HG02943 (cell line): ENCODE measurements around the gene NUP98.
"Not testable (repeated sequence)": the region's sequence is repeated elsewhere in the genome, so short reads cannot be mapped to it uniquely, and the experiment has no call there.

Experiments used
- ATAC-seq: cut with Tn5 transposase; IDR thresholded peaks from one replicate; pipeline ENCODE4 v1.9.1; 2021; ENCODE audit warnings: mild to moderate bottlenecking, low read depth, moderate library complexity; ENCODE audit not compliant: unreplicated experiment

Gene NUP98

DNA sequence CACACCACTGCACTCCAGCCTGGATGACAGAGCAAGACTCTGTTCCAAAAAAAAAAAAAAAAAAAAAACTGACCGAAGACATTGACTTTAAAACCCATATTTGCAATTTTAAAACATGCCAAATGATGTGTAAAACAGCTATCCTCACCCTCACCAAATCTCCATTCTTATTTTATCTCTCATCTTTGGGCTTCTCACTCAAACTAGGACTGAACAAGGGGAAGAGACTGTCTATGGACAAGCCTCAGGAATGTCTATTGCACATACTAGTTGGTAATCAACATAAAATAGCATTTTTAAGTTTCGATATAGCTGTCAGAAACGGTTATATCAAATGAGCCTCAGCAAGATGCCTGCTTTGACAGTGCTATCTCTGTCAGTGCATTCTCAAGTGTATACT is 118.3 kb downstream of the NUP98 start:
- ATAC-seq, result no peak

DNA sequence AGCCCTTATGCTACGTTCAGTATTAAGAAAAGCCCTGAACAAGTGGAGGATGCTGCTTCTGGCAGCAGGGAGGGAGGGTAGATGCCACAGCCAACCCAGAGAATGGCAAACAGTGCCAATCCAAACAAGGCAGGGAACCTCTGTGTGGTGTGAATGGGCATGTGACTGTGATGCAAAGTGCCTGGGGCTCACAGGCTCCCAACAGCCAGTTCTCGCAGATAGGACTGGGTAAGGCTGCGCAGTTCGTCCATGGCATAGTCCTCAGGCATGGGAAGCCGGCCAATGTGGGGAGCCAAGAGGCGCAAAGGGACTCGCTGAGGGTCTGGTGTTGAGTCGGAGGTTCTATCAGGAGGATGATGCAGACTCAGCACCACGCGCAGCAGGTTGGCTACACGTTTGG is 121.4 kb downstream of the NUP98 start:
- no peak for ATAC-seq

DNA sequence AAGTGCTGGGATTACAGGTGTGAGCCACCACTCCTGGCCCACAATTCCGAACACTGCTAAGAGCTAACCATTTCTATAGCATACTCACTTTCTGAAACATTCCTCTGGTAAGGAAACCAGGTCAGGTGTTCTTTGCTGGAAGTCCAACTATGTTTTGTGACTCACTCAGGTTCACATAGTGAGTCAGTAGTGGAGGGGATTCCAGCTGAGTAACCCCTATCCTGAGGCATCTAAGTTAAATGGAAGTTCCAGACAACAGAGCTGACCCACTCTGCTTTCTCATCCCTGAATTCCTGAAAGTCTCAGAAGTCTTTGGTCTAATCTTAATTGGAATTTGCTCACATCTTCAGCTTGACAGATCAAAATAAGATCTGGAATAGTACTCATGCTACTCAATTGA is 123.2 kb downstream of the NUP98 start:
- ATAC-seq, result no peak

DNA sequence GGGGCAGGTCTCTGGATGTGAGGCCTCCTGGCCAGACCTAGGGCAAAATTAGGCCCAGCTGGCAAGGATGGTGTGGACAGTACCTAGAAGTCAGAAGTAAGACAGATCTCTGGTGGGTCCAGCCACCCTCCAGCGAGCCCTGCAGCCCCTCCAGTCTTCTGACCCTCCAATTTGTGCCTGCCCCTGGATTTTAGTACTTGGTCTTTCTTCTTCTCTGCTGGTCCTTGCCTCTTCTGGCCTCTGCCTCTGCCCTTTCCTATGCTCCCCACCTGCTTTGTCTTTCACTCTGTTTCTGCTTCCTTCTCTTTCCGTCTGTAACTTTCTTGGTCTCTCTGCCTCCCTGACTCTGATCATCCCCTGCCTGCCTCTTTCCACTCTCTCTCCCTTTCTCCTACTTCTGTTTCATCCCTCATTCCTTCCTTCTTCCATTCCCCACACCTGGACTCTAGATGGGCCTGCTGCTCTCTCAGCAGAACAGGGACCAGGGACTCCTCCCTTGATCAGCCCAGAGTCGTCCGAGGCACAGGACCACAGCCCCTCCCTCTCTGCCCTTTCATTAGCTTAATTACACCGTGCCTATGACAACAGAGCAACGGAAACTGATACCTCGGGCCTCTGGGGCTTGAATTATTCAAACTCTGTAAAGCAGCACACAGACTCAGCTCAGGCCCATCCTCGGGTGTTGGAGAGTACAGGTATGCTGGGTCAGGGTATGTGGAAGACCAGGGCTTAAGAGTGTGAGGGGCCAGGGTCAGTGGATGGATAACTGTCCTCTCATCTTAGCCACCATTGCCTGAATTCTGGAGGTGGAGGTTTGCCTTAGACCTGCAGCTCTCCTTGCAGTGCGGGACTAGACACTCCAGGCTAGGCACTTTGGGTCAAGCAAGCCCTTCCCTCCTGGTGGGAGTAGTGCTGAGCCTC is 125.8 kb downstream of the NUP98 start, which contains the start of gene CHRNA10:
Gene CHRNA10, minus strand, starts transcription at position 51 of the 921 bp plus-strand sequence. CDS start 72 bp downstream, outside the sequence.
- ATAC-seq, result no peak

DNA sequence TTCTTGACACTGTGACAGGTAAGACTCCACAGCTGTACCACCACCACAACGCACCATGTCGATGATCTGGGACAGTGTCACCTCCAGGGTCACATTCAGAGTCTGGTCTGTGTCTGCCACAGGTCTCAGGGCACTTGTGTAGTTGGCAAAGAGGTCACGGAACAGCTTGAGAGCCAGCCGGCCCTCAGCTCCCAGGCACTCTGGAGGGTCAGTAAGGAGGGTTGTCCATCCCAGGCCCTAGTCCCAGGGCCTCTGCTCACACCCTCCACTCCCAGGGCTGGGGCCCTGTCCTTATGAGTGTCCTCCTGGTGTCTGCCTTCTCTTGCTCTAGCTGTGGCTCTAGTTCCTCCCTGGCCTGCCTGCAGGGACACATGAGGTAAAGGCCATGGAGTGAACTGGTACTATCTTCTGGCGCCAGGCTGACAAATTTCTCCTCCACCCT is 127.6 kb downstream of the NUP98 start:
- ATAC-seq, result no peak

DNA sequence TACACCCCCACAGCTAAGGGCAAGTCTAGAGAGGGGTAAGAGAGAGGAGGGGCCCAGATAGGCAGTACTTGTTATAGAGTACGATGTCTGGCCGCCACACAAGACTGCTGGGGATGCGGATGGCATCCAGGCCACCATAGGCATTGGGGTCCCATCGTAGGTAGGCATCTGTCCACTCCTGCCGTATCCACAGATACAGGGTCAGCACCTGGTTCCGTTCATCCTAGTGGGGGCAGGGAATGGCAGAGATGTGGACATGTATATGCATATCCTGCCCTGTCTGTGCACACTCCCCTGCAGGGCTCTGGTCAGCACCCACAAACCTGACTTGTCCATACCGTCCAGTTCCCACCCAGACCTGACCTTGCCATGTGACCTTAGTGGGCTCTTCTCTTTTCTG is 128.2 kb downstream of the NUP98 start:
- no peak for ATAC-seq

DNA sequence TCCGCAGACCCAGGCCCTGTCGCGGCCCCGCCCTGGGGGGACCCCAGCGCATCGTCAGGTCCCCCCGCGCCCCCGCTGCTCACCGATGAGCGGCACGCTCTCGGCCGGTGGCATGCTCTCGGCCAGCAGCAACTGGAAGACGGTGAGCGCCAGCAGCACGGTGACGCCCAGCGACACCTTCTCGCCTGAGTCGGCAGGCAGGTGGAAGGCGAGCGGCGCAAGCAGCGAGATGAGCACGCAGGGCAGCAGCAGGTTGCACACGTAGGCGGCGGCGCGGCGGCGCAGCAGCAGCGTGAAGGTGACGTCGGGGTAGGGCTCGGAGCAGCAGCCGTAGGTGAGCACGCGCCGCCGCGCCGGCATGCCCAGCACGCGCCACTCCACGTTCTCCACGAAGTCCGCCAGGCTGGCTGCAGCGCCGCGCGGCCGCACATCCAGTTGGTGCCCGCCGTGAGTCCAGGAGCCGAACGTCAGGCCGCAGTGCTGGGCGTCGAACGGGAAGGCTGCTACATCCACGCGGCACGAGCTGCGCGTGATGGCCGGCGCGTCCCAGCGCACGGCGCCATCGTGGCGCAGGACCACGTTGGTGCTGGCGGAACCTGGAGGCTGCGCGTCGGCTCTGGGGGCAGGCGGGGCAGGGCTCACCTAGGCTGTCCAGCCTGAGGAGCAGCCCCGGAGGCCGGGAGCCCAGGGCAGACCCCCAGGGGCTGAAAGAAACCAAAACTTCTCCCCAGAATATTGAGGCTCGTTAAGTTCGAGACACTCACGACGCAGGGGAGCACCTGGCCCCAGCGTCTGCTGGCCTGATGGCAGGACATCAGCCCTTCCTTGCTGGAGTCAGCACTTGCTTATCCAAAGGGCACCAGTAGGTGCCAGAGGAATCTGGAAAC is 130.0 kb downstream of the NUP98 start:
- ATAC-seq, result no peak

DNA sequence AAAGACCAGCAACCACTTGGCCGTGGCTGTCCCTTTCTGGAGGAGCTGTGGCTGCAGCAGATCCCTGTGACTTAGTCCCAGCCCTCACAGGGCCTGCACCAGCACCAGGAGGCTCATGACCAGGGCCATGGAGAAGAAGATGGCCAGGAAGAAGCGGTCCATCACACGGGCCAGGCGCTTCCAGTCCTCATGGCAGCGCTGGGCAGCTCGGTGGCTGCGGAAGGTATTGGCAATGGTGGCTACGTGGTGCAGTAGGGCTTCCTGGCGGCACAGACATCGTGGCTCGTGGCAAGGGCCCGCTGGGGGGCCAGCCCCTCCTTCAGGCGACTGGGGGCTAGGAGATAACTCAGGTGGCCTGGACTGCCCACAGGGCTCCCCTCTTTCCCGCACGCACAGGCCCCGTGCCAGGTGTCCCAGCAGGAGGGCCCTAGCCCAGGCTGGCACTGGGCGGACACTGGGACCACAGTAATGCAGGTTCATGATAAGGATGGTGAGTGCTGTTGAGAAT is 131.3 kb downstream of the NUP98 start:
- ATAC-seq, result no peak

DNA sequence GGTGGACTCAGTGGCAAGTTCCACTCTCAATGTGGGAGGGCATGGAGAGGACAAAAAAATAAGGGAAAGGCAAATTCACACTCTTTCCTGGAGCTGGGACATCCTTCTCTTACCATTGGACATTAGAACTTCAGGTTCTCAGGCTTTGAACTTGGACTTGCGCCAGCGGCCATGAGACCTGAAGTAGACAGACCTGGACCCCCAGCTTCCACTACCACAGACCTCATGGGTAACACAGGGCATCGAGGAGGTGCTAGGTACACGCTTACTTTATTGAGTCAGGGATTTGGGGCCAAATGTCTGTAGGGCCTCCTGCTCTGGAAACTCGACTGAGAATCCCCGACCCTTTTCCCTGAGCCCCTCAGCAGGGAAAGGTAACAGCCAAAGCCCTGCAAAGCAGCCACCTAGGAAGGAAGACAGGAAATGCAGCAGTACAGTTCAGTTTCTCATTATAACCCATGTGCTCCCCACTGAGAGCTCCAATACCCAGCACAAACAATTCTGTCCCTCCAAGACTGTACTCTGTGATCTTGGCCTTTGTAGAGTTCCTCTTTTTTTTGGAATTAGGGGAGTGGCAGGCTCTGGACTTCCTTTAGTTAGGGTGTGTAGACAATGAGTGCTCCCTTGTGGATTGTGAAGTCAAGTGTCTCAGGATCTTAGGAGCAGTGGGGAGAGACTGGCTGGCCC is 131.9 kb downstream of the NUP98 start:
- ATAC-seq, result no peak

DNA sequence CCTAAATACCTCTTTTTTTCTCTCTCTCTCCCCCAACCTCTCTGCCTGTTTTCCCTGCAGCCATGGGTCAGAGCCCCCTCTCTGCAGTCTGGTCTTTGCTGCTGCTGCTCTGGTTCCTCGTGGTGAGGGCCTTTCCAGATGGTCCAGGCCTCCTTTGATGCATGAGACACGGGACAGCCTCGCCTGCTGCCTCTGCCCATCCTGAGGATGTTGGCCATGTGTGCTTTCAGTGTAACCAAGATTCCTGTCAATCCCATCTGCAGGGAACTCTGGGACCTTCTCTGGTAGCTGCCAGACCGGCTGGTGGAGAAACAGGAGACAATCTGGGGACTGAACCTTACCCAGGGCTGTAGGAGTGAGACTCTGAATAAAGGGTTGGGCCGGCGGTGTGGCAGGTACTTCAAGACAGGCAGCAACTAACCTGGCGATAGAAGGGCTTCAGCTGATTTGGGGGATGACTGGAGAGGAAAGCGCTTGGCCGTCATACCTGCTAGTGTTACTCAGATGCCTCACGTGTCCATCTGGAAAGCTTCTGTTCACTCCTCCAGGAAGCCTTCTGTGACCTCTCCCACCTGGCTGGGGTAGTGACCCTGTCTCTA is 133.2 kb downstream of the NUP98 start:
- ATAC-seq, result no peak

DNA sequence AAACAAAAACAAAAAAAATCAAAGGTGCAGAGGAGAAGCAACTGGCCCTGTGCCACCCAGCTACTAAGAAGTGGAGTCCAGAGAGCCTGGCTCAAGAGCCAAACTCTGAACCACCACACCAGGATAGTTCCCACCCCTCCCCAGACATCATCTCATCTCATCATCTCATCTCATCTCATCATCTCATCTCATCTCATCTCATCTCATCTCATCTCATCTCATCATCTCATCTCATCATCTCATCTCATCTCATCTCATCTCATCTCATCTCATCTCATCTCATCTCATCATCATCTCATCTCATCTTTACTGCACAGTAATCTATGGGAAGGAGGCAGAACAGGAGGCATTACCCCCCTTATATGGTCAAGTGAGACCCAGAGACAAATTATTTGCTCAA is 134.5 kb downstream of the NUP98 start:
- ATAC-seq, result no peak

DNA sequence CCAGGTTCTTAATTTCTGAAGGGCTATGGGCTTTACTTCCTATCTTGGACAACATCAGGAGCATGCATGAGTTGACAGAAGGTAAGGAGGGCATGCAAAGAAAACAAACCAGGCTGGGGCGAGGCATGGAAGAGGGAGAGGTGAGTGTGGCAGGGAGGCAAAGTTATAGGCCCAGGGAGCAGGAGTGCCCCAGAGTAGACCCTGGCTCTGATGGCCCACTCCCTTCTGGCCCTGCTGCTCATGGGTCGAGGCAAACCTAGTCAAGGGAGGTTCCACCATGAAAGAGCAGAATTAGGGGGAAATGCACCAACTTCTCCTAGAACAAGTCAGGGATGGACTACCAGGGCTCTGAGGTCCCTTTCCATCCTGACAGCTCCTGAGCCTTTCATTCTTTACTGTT is 136.4 kb downstream of the NUP98 start:
- no peak for ATAC-seq

DNA sequence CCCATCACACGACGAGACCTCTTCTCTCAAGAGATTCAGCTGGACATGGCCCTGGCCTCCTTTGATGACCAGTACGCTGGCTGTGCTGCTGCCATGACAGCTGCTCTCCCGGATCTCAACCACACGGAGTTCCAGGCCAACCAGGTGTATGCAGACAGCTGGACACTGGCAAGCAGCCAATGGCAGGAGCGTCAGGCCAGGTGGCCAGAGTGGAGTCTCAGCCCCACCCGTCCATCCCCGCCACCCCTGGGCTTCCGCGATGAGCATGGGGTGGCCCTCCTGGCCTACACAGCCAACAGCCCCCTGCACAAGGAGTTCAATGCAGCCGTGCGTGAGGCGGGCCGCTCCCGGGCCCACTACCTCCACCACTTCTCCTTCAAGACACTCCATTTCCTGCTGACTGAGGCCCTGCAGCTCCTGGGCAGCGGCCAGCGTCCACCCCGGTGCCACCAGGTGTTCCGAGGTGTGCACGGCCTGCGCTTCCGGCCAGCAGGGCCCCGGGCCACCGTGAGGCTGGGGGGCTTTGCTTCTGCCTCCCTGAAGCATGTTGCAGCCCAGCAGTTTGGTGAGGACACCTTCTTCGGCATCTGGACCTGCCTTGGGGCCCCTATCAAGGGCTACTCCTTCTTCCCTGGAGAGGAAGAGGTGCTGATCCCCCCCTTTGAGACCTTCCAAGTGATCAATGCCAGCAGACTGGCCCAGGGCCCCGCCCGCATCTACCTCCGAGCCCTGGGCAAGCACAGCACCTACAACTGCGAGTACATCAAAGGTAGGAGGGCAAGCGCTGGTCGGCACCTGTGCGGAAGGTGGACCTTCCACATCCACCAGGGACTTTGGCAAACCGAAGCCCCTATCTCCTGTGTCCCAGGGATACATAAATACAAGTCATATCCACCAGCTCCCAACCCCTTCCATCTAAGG is 137.5 kb downstream of the NUP98 start:
- no peak for ATAC-seq

DNA sequence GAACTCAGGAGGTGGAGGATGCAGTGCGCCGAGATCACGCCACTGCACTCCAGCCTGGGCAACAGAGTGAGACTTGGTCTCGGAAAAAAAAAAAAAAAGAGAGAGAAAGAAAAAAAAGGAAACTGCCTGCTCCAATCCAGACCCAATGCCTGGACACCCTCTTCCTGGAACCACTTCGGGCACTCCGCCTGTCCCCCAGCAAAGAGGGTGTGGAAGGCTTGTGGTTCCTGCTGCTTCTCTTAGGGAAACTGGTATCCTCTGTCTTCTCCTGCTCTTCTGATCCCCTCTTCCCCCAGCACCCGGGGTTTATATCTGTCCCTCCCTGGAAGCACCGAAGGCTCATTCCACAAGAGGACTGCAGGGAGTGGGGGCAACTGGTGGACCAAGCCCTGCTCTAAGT is 139.1 kb downstream of the NUP98 start:
- no peak for ATAC-seq

DNA sequence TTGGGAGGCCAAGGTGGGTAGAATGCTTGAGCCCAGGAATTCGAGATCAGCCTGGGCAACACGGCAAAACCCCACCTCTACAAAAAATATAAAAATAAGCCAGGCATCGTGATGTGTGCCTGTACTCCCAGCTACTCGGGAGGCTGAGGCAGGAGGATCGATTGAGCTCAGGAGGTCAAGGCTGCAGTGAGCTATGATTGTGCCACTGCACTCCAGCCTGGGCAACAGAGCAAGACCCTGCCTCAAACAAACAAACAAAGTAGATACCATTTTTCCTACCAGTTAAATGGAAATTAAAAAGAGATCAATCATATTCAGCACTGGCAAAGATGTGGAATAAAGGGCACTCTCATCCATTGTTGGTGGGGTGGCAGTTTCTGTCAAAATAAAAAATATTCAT is 140.0 kb downstream of the NUP98 start:
- ATAC-seq, result not testable (repeated sequence)

DNA sequence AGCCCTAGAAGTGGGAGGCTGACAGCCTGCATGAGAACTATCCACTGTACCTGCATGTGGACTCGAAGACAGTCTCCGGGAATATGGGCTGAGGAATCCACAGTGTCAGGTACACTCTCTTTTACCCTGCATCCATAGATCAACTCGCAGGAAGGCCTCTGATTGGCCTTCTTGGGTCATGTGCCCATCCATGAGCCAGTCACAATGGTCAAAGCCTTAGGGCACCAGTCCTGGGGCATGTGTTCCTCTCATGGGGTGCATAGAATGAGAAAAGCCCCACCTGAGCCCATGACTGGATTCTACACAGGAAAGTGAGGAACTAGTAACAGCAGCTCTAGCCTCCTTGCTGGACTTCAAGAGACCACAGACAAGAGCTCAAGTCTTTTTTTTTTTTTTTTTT is 141.8 kb downstream of the NUP98 start:
- no peak for ATAC-seq

DNA sequence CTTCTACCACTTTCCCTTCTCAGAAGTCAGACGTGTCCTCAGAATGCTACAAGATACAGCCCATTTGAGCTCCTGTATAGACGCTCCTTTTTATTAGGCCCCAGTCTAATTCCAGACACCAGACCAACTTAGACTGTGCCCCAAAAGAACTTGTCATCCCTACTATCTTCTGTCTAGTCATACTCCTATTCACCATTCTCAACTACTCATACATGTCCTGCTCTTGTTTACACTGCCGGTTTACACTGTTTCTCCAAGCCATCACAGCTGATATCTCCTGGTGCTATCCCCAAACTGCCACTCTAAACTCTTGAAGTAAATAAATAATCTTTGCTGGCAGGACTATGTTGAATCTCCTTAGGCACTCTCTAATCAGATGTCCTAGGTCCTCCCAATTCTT is 144.8 kb downstream of the NUP98 start:
- ATAC-seq, result not testable (repeated sequence)

DNA sequence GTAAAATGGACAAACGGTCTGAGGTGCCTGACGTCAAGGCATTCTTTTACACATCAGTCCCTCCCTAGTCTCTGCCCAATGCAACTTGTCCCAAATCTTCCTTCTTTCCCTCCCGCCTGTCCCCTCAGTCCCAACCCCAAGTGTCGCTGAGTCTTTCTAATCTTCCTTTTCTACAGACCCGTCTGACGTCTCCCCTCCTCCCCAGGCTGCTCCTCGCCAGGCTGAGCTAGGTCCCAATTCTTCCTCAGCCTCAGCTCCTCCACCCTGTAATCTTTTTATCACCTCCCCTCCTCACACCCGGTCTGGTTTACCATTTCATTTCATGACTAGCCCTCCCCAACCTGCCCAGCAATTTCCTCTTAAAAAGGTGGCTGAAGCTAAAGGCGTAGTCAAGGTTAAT is 148.0 kb downstream of the NUP98 start:
- not testable (repeated sequence) for ATAC-seq

DNA sequence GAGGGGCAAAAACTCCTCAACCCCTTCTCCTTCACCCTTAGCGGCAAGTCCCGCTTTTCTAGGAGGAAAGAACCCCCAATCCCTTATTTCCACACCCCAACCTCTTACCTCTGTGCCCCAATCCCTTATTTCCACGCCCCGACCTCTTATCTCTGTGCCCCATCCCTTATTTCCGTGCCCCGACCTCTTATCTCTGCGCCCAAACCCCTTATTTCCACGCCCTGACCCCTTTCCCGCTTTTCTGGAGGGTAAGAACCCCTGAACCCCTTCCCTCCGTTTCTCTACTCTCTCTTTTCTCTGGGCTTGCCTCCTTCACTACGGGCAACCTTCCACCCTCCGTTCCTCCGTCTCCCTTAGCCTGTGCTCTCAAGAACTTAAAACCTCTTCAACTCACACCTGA is 148.5 kb downstream of the NUP98 start:
- ATAC-seq, result not testable (repeated sequence)
